ENCODE results near the gene RIMBP2.
"Not testable (repeated sequence)": the region's sequence is repeated elsewhere in the genome, so short reads cannot be mapped to it uniquely, and the experiment has no call there.

Gene RIMBP2

DNA sequence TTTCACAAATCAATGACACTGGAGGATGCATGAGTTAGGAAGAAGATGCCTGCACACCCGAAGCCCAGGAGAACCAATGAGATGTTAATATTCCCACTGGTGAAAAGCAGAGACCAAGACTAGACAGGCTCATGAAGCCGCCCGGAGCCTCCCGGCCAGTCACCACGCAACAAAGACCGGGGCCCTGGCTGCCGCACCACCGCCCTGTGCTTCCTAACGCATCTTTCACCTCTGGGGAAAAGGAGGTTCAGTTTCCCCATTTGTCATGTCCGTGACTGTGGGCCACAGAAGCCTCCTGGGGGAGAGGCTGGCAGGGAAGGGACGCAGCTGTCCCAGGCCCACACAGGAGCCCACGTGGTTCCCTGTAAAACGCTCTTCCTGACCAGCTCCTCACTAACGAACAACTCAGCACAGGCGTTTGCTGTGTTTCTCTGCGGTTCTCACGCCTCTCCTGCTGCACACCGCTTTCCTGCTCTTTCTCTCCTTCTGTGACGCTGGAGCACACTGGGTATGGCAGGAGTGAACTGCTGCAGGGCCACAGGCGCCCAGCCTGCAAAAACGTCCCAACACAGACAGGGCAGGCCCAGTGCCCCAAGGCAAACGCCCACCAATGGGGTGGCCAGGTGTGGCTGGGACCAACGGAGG, 10.8 kb downstream of the RIMBP2 start:
- no peak for DNase-seq

DNA sequence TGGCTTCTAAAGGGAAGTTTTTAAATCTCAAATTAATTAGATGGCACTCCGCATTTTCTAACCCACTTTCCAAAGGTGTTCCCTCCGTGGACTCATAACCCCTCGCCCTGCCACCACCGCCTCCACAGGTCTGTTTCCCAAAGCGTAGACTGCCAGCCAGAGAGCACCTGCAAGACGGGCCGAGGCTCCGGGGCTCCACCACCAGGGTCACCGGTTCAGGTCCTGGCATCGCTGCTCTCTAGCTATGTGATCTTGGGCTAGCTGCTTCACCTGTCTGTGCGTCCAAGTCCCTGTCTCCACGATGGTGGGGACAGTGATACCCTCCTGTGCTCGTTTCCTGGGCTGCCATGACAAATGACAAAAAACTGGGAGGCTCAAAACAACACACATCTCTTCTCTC, 11.5 kb downstream of the RIMBP2 start:
- no peak for DNase-seq

DNA sequence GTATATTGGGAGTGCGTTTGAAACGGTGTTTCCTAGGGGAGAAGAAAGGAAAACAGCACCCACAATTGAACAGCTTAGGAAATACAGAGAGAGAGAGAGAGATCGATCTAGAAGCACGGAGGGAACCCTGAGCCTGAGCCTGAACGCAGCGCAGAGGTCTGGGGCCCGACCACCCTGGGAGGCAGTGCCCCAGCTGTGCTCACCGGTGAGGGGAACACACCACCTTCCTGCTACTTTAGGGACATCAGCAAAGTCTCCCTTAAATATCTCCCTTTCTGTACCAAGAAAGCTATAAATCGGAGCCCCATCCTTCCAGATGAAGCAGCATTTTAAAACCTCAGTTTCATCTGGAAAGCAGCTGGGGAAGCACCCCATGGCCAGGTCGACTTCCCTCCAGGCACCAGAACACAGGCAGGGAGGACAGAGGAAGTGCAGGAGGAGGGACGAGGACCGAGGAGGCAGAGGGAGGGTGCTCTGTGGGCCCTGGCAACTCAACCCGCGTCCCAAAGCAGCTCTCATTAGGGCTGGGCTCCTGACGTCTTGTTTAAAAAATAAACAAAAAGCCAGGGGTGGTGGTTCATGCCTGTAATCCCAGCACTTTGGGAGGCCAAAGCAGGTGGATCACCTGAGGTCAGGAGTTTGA, 12.2 kb downstream of the RIMBP2 start:
- no peak for DNase-seq

DNA sequence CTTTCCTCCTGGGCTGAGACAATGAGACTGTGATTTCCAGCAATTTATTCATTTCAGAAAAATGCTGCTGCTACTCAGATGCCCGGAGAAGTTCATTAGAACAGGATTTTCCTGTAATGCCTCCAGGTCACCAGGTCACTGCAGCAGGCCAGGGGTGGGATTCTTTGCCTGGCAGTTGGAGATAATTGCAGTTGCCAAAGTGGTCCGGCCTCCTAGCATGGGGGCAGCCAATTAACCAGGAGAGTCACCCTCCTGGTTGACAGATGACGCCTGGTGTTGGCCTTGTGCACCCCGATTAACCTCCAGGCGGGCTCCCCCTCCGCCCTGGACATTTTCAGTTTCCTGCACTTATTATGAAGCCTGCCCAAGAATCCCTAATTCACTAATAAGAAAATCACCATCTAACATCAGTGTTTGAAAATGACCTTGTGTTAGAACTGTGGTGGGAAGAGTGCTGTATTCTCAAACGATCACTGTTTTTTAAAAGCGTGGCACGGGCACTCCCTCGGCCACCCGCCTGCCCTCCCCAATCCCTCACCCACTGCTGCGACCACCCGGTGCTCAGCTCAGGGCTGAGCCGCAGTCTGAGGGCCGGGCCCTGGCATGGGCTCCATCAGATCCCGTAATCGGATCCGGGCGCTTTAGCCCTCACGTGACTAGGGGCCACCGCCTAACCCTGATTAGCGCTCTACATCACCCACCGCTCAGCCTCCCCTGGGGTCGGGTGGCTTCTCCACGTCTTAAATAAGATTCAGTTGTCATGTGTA, 12.9 kb downstream of the RIMBP2 start:
- no peak for DNase-seq

DNA sequence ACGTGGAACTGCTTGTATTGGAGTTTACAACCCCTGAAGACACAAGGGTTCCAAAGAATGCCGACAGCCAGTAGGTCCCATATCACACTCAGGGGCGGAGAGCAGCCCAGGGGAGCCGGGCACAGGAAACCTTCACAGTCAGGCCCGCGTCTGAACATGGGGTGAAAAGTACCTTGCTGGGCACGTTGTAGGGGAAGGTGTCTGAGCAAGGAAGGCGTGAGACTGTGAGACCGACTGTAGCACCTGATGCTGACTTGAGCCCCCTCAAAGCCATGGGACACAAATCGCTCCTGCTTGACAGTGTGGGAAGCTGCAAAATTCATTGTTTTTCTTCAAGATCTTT, 14.7 kb downstream of the RIMBP2 start:
- no peak for DNase-seq

DNA sequence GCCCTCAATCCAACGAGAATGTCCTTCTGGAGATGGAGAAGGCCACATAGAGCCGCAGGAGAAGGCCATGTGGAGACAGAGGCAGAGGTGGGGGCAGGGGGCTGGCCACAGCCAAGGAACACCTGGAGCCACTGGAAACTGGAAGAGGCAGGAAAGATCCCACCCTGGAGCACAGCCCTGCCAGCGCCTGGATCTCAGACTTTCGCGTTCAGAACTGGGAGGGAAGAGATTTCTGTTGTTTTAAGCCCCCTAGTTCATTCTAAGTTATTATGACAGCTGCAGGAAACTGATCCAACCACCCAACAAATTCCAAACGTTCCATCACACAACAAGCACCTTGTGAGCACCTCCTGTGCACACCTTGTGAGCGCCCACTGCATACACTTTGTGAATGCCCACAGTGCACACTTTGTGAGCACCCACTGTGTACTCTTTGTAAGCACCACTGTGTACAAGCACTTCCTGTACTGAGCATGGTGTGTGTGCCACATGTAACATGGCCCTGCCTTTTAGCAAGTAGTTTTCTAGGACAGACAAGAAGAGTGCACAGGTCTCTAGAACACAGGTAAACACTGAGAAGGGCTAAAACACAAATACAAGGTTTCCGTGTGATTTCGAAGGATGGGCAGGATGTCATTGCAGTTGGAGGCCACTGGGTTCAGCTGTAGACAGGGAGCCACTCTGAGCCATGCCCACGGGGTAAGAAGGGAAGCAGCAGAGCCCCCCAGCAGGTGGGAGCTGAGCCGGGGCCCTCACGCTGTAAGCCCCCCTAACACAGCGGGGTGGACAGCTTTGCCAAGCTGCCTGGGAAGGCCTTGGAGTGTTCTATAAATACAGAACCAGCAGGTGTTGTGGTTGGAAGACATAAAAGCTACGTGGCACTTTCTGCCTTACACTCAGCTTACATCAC, 15.4 kb downstream of the RIMBP2 start:
- no peak for DNase-seq

DNA sequence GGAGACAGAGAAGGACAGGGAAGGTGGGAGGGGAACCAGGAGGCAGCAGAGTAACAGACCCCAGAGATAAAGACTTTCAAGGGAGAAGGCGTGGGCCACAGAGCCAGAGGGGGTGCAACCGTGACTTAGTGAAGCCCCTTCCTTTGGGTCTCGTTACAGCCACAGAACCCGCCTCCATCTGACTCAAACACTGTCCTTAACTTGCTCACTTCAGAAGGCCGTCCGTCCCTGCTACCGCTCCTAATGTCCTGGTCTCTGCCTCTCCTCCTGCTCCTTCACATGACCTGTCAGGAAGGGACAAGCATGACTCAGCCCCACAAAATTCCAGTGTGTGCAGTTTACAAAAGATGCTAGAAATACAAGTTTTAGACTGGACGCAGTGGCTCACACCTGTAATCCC, 18.0 kb downstream of the RIMBP2 start:
- no peak for DNase-seq

DNA sequence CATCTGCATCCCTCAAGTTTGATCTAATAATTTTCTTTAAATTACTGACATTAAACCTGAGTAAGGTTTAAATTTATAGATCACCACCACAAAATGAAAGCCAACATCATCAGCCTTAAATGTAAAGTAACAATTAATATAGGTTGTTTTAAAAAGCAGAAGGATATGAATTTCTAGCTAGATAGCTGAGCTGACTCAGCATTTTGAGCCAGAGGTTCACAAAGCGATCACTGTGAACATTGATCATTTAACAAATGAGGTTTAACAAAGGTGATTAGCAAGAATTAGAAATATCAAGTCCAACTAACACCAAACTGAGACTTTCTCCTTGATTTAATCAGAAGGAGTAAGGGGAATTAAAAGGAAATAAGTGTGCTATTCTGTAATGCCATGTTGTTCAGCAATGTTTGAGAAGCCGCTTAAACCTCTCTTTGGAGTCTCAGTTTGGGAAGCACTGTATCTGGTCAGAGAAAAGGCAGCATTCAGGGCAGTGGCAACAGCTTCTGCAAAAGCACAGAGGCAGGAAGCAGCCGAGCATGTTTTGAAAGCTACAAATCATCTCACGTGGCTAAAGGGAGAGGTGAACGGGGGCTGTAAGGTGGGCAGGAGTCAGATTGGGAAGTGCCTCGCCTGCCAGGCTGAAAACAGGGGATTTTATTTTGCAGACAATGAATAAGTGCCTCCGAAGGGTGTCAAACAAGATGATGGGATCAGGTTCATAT, 19.6 kb downstream of the RIMBP2 start:
- no peak for DNase-seq

DNA sequence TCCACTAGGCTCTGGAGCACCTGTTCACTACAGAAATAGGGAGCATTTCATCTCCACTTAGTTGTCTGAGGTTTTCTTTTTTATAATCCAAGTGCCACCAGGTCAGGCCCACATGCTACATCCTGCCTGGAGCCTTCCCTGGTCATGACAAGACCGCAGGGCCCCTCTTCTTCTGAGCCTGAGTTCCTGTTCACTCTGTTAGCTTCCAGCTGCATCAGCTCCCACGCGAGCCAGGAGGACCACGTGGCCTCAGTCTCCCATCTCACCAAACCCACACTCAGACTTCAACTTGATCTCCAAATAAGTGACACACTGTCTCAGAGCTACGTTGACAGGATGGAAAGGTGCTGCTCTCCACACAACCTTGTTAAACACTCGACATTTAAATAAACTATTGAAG, 21.0 kb downstream of the RIMBP2 start:
- no peak for DNase-seq

DNA sequence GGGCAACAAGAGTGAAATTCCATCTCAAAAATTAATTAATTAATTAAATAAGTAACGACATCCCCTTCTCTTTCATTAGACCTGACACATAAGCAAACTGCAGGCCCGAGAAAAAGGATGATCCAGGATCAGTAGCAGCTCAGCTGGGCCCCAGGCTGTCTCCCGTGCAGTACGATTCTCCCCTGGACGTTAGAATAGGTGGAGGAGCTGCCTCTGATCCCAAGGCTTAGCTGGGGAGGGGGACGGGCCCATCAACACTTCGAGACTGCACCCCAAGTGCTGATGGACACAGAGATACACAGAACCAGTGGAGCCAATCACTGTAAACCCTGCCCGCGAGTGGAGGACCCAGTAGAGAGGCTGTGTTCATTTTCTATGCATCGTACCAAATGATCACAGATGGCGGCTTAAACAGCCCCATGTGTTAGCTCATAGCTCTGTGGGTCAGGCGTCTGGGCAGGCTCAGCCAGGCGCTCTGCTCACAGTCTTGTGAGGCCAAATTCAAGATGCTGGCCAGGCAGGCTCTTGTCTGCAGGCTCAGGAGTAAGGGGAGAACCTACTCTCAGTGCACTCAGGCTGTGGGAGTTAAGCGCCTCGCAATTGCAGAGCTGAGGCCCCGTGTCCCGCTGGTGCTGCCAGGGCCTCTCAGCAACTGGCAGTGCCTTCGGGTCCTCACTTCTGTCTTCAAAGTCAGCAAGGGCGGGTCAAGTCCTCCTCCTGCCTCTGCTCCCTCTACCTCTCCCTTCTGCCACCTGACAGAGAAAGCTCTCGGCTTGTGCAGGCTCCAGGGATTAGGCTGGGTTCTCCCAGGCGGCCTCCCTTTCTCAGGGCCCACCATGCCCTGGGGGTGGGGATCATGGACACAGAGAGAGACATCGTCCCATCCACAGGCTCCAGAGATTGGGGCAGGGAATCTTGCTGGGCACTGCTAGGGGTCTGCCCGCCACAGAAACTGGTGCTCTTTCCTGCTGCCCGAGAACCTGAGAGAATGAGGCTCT, 26.4 kb downstream of the RIMBP2 start:
- no peak for DNase-seq

DNA sequence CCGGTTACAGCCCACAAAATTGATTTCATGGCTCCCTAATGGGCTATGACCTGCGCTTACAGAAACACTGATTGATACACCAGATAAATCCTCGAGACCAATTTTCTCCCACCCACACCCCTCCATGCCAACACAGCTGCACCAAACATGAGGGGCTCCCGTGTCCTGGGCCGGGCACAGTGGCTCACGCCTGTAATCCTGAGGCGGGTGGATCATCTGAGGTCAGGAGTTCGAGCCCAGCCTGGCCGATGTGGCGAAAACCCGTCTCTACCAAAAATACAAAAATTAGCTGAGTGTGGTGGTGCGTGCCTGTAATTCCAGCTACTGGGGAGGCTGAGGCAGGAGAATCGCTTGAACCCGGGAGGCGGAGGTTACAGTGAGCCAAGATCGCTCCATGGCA, 27.1 kb downstream of the RIMBP2 start:
- DNase-seq: not testable (repeated sequence)

DNA sequence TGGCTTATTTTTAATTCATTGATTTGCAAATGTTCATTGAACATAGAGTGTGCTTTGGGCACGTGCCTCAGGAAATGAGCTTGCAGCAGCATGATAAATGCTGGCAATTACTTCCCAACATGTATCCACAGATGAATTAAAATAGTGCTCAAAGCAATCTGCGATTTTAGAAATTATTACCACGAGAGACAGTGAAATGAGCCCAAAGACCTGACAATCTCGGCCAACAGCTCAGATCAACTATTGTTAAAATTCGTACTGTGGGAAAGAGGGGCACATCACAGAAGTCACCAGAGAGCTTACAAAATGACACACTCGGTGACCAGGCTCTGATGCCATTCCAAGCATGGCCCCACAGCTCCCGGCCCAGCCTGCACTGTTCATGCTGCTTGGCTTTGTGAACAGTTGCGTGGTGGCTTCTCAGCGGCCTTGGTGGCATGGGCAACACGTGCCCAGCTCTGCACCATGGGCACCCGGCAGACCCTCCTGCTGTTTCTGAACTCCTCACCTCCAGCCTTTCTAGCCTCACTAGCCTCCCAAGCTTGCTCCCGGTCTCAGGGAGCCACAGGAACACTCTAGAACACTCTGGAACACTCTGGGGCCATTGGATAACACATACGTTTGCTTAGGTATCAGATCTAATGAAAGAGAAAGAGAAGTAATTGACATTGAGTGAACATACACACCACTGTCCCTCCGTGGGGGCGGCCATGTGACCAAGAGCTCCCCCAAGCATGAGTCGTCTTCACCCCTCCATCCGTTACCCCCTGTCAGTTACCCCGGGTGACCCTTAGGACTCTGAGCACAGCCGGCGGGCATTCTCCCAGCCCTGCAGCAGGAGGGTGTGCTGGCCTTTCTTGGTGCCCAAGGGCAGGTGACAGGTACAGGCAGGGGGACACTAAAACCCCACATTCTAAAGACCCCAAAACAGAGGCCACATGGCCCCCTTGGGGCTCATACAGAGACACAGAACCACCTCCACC, 28.0 kb downstream of the RIMBP2 start:
- DNase-seq: no peak

DNA sequence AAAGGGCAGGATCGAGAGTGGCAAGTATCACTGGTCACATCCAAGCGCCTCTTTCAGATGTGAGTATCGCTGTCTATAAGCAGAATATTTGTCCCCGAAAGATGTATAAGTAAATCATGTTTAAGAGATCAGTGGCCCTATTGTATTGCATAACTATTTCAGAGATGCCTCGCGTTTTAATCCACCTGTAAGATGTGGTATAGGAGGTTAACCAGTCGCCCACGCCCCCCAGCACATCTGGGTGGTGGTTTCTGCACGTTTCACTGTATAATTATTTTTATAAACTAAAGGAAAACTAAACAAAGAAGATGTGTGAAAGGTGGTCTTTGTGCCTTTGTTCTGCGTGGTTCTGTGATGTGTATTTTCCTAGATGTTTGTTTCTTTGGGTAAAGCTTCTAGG, 28.9 kb downstream of the RIMBP2 start:
- no peak for DNase-seq

DNA sequence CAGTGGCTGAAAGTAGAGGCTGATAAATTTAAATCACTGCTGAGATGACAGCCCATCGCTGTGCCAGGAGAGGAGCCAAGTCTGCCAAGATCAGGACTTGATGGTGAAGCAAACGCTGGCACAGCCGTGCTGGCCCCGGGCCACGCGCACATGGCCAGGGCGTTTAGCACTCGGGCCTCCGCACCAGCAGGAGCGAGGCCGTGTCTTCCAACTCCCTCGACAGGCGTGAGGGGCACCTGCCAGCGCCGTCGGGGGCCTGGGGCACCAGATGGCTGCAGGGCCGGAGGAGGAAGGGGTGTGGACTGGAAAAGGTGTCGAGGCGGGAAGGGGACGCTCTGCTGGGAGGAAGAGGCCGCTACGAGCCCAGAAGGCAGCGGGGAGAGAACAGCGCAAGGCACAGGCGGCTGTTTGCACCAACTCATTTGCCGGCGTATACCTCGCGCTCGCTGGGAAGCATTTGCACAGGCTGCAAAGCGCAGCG, 29.5 kb downstream of the RIMBP2 start:
- DNase-seq: no peak

DNA sequence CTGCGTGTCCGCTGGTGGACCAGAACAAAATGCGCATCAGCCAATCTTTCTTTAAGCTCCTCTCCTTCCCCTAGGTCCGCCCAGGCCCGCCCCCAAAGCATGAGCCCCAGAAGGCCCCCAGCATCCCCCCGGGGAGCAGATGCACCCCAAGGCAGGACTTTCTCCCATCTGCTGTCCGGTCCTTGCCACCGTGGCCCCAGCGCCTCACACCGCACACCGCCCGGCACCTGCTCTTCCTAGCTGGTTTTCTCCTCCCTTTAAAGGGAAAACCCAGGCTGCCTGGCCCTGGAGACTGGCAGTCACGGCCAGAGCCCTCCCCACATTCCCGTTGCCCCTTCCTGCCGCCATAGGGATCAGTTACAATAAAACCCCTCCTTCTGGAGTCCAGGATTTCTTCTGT, 30.2 kb downstream of the RIMBP2 start:
- DNase-seq: no peak

DNA sequence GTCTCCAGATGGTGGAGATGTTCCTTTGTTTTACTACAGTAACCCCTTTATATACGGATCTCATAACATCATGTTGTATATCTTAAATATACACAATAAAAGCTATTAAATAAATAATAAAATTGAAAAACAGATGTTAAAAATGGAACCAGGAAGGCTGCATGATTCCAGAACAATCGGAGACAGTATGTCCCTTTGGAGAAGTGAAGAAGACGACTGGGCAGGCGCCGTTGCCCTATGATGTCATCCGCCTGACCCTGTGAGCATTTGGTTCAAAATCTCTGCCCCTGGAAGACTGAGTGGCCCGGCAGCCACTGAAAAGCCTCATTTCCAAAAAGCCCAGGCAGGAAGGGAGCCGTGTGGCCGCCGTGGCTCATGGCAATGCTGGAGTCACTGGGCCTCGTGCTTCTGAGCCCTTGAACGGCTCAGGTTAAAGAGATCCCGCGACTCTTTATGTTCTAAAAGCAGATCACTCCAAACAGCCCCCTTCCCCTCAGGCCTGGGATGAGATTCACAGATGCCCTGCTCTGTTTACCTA, 30.8 kb downstream of the RIMBP2 start:
- no peak for DNase-seq

DNA sequence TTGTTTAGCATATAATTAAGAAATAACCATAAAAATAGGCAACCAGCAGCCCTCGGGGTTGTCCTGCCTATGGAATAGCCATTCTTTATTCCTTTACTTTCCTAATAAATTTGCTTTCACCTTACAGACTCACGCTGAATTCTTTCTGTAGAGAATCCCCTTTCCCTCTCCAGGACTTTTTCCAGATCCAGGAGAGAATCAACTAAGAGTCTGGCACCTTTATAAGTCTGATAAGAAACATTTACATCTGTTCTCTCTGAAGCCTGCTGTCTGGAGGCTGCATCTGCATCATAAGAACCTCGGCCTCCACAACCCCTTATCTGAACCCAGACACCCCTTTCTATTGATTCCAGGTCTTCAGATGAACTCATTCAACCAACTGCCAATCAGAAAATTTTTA, 32.3 kb downstream of the RIMBP2 start:
- no peak for DNase-seq

DNA sequence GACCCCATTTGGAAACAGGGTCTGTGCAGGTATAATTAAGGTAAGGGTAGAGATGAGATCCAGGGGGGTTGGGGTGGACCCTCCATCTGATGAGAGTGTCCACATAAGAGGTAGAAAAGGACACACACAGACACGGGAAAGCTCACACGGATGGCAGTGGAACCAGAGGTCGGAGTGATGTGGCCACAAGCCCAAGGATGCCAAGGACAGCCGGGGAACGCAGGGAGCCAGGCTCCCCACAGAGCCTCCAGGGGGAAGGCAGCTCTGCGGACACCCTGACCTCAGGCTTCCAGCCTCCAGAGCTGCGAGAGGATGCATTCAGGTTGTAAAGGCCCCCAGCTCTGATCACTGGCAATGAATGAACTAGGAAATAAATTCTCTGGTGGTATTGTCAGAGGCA, 33.0 kb downstream of the RIMBP2 start:
- DNase-seq: no peak

DNA sequence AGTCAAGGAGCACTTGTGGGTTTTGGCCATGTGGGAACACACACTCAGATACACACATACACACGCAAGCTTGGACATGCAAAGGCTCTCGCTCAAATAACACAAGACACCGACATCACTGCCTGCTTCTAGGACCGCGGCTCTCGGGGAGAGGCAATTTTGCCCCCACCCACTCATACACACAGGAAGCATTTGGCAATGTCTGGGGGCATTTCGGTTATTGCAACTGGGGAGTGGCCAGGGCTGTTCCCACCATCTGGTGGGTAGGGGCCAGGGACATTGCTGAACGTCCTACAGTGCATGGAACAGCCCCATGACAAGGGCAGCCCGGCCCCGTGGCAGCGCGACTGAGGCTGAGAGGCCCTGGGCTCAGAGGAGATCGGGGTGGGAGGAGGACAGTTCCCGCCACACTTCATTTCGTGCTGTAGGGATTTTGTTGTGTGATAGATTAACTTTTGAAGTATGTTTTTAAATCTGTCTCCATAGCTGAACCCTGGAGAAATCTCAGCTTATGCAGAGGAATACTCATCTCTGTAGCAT, 35.6 kb downstream of the RIMBP2 start:
- no peak for DNase-seq
